Measurements from ENCODE around the gene ZNF71. TPM values are rescaled to one million over a fixed set of nuclear protein-coding genes. Genes with fewer than 3 reads are reported as not detected.
"Not testable (repeated sequence)": the region's sequence is repeated elsewhere in the genome, so short reads cannot be mapped to it uniquely, and the experiment has no call there.

The ZNF71 gene
- polyA plus RNA-seq, 6 donors from 2014 or later, result 7.9 to 20.5 (median 10.4) TPM

GRCh38 chr19:56670961-56671612 is 76.0 kb downstream of the ZNF71 start:
- peaks cover 0 to 7% of the 10 kb centered on the region in 2 donors for H3K36me3 Mint-ChIP-seq
- DNase-seq (no peak), ATAC-seq (ENCODE audit: low read depth in 2 of 2) (peak; percentile 42 to 51)
- no peaks in the 10 kb centered on the region for H3K27me3 Mint-ChIP-seq
- peaks cover 17 to 28% (median 23%) of the 10 kb centered on the region in 3 donors for H3K4me1 Mint-ChIP-seq
- H3K27ac Mint-ChIP-seq, result peak overlapping the region; percentile 44 to 91 (median 66)
- peaks cover 0 to 2% (median 0%) of the 10 kb centered on the region in 7 donors for H3K9me3 Mint-ChIP-seq
- peak overlapping the region; percentile 93 to 98 (median 96) for H3K4me3 Mint-ChIP-seq

- Mint-ChIP-seq H3K4me1 (peaks cover 17 to 28% (median 19%) of the 10 kb centered on the region in 3 donors), H3K36me3 (peaks cover 3 to 7% of the 10 kb centered on the region in 2 donors), H3K9me3 (peaks cover 0 to 2% (median 0%) of the 10 kb centered on the region in 7 donors), H3K4me3 (peak within 1 kb of the TSS; percentile 93 to 98 (median 96)), H3K27ac (peak within 1 kb of the TSS; percentile 44 to 91 (median 66)), H3K27me3 (no peaks in the 10 kb centered on the region)
- DNase-seq, result peak; percentile 89
- ATAC-seq (ENCODE audit: low read depth in 2 of 2), result peak; percentile 90 to 92
These were observed 76.5 kb downstream of the ZNF71 start, which contains the start of gene ZNF835 for GRCh38 chr19:56671613-56671994. Gene ZNF835 (minus strand): TSS chr19:56671757. CDS start chr19:56665198, 6,559 bp downstream.

- not testable (repeated sequence) for ATAC-seq (ENCODE audit: low read depth in 2 of 2); H3K9me3 Mint-ChIP-seq; H3K36me3 Mint-ChIP-seq; H3K27ac Mint-ChIP-seq; DNase-seq; H3K27me3 Mint-ChIP-seq
- peaks cover 17 to 28% (median 18%) of the 10 kb centered on the region in 3 donors for H3K4me1 Mint-ChIP-seq
- peak overlapping the region in 4 of 8 donors; percentile 39 to 73 (median 46) for H3K4me3 Mint-ChIP-seq
These were observed 77.5 kb downstream of the ZNF71 start for GRCh38 chr19:56672610-56673009.

Other genes starting within 250 kb of the ZNF71 start
- 1 to 10 TPM; 6.3 to 8.6 (median 7.3) TPM for gene ZNF582, start 201.8 kb upstream of the ZNF71 start, polyA plus RNA-seq (ENCODE audit: low read depth in 6 of 6)
- gene ZNF583, start 191.0 kb upstream of the ZNF71 start, polyA plus RNA-seq (ENCODE audit: low read depth in 6 of 6), result 10 to 100 TPM; 15.1 to 33.2 (median 16.8) TPM
- 10 to 100 TPM in 3 of 6 donors, 1 to 10 TPM in 3; 5.5 to 13.4 (median 9.7) TPM for gene ZNF667, start 118.0 kb upstream of the ZNF71 start, polyA plus RNA-seq (ENCODE audit: low read depth in 6 of 6)
- gene ZNF471, start 87.4 kb upstream of the ZNF71 start, polyA plus RNA-seq (ENCODE audit: low read depth in 6 of 6), result 1 to 10 TPM in 2 of 6 donors, under 1 TPM in 3, not detected in 1; 0.45 to 2.0 (median 0.51) TPM
- gene ZFP28, start 56.4 kb upstream of the ZNF71 start, polyA plus RNA-seq (ENCODE audit: low read depth in 6 of 6), result 1 to 10 TPM in 5 of 6 donors, not detected in 1; 1.8 to 4.7 (median 4.1) TPM
- 1 to 10 TPM; 1.6 to 4.5 (median 2.8) TPM for gene ZNF470, start 27.8 kb upstream of the ZNF71 start, polyA plus RNA-seq (ENCODE audit: low read depth in 6 of 6)
- gene SMIM17, start 47.9 kb downstream of the ZNF71 start, polyA plus RNA-seq (ENCODE audit: low read depth in 6 of 6), result under 1 TPM in 1 of 6 donors, not detected in 5; 0.30 TPM
- gene ZNF835, start 76.5 kb downstream of the ZNF71 start, polyA plus RNA-seq (ENCODE audit: low read depth in 6 of 6), result 10 to 100 TPM in 1 of 6 donors, 1 to 10 TPM in 4, not detected in 1; 2.1 to 13.0 (median 5.5) TPM
- gene PEG3, start 245.4 kb downstream of the ZNF71 start, polyA plus RNA-seq (ENCODE audit: low read depth in 6 of 6), result not detected
- not detected for gene ZIM2, start 245.4 kb downstream of the ZNF71 start, polyA plus RNA-seq (ENCODE audit: low read depth in 6 of 6)